CD4-positive, alpha-beta T cell treated with Interleukin-1 beta for 1 hour (primary cell): ENCODE results near the gene ESPN.
A peak's percentile ranks its signal among the peaks of the same experiment; 100 is the strongest.

ENCODE experiments used
- DNase-seq, 2 donors: peaks; one replicate each; pipeline ENCODE4 v3.0.0-alpha.2; 2020 to 2022

Gene ESPN

DNA sequence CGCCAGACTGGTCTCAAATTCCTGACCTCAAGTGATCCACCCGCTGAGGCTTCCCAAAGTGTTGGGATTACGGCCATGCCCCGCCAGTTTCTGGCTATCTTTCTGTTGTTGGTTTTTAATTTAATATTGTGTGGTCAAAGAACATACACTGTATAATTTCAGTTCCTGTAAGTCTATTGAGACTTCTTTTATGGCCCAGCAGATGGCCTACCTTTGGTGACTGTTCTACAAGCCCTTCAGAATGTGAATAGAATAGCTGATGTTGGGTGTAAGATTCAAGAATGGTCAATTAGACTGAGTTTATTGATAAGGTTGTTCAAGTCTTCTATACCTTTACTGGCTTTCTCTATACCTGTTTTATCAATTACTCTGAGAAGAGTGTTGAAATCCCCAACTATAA is 15.5 kb upstream of the ESPN start:
- no peak for DNase-seq

DNA sequence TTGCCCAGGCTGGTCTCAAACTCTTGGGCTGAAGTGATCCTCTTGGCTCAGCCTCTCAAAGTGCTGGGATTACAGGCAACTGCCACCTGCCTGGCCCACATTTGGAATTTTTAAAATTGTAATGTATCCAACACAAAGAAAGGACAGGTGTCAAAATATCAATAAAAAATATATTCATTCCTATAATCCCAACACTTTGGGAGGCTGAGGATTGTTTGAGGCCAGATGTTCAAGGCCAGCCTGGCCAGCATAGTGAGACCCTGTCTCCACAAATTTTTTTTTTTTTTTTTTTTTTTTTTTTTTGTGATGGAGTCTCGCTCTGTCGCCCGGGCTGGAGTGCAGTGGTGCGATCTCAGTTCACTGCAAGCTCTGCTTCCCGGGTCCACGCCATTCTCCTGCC is 14.8 kb upstream of the ESPN start:
- no peak for DNase-seq

DNA sequence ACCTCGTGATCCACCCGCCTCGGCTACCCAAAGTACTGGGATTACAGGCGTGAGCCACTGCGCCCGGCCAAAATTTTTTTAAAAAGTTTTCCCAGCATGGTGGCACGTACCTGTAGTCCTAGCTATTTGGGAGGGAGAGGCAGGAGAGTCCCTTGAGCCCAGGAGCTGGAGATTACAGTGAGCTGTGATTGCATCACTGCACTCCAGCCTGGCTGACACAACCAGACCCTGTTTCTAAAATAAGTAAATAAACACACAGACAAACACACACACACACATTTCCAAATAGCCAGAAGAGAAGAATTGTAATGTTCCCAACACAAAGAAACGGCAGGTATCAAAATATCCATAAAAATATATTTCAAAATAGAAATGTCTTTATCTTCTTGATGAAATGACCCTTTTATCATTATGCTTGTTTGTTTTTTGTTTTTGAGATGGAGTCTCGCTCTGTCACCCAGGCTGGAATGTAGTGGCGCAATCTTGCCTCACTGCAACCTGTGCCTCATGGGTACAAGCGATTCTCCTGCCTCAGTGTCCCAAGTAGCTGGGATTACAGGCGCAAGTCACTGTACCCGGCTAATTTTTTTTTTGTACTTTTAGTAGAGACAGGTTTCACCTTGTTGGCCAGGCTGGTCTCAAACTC is 14.2 kb upstream of the ESPN start:
- DNase-seq: no peak

DNA sequence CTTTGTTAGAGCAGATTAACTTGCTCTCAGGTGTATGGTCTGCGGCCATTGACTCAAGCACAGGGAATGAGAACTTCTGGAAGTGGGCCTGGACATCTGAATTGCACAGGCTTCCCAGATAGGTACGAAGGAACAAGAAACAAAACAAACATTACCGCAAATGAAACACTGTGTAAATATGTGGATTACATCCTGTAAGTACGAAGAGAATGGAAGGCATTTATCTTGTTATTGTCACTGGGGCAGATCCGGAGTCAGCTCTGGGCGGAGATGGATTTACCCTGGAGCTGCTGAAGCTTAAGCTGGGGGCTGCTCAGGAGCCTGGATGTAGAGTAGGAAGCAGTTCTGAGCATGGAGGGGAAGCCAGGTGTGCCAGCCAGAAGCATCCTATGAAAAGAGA is 11.7 kb upstream of the ESPN start:
- no peak for DNase-seq

DNA sequence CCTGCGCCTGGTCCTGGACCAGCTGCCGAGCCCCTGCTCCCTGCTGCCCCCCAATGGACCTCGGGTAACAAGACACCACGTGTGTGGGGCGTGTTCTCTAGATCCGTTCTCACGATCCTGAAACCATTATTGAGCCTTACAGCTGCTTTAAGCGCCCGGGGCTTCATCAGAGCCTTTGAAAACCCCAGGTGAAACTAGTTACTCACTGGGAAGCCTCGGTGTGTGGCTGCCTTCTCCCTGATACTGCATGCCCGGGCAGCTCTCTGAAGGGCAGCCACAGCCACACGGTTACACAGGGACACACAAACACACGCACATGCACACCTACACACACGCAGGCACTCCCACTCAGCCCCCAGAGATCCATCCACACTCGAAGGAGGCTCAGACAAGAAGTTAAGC is 10.1 kb upstream of the ESPN start:
- DNase-seq: peak in 1 of 2 donors; percentile 35

DNA sequence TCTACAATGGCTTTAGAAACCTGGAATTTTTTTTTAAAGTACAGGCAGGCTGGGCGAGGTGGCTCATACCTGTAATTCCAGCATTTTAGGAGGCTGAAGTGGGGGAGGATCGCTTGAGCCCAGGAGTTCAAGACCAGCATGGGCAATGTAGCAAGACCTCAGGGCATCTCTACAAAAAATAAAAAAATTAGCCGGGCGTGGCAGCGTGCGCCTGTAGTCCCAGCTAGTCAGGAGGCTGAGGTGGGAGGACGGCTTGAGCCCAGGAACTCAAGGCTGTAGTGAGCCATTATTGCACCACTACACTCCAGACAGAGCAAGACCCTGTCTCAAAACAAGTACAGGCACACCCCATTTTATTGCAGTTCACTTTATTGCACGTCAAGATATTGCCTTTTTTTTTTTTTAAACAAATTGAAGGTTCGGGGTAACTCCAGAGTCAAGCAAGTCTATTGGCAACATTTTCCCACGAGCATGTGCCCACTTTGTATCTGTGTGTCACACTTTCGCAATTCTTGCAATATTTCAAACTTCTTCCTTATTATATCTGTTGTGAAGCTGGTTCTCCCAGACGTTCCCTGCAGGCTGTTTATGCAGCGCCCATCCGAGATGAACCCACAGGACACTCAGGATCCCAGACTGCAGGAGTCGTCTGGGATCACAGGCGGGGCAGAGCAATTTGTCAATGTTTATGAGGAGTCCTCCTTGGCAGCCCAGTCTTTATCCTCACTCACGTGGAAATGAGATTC is 9.5 kb upstream of the ESPN start:
- DNase-seq: no peak

DNA sequence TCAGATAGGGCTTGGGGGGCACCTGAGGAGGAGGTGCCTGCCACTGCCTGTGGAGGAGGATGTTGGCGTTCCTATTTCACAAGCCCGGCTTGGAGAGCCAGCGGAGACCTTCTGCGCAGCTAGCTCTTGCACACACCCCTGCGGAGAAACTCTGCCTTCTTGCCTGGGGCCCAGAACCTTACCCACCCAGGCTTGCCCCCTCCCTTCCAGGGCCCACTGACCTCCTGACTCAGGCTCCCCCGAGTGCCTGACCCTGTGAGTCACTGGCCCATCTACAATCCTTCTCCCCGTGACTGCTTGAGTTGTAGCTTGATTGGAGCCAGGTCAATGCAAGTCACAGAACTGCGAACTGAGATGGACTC is 8.3 kb upstream of the ESPN start:
- DNase-seq: no peak

DNA sequence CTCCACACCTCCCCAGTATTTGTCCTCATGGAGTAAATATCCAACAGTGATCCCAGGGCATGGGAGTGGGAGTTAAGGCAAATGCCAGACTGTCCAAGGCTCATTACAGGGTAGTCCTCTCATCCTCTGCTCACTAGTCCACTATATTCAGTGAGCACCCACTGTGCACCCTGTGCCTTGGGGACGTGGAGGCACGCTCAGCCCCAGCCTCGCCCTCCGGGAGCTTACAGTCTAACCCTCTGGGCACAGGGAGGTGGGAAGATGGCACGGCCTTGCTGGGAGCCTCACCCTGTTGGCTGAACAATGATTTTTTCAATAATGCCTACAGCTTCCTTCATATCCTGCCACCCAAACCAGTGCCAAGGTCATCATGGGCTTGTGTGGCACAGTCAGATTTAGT is 7.7 kb upstream of the ESPN start:
- no peak for DNase-seq

DNA sequence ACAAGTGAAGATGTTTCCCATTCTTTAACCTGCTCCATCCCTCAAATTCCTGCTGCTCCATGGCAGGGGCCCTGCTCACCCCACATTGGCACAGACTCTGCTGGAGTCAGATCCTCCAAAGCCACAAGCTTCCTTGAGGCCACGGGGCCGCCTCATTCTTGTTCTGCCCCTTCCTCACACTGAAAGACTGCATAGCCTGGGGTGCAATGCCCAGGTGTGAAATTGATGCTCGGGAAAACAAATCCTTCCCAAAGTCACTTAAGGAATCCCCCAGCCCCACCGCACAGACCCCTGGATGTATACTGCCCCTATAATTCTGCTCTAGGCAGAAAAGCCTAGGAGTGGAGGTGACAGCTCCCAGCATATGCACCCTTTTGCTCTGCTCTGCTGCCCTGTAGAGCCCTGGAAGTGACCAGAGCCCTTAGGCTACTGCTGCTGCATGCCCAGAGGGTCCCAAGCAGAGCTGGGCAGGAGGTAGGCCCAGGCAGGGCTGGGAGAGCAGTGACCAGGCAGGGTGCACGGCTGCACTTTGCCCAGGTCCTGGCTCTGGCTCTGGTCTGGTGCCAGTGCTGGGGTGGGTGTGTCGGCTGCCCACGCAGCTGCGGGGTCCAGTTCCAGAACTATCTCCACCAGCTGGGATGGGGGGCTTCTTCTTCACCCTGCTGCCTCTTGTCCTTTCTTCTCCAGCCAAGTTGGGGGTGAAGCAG is 6.5 kb upstream of the ESPN start:
- DNase-seq: no peak

DNA sequence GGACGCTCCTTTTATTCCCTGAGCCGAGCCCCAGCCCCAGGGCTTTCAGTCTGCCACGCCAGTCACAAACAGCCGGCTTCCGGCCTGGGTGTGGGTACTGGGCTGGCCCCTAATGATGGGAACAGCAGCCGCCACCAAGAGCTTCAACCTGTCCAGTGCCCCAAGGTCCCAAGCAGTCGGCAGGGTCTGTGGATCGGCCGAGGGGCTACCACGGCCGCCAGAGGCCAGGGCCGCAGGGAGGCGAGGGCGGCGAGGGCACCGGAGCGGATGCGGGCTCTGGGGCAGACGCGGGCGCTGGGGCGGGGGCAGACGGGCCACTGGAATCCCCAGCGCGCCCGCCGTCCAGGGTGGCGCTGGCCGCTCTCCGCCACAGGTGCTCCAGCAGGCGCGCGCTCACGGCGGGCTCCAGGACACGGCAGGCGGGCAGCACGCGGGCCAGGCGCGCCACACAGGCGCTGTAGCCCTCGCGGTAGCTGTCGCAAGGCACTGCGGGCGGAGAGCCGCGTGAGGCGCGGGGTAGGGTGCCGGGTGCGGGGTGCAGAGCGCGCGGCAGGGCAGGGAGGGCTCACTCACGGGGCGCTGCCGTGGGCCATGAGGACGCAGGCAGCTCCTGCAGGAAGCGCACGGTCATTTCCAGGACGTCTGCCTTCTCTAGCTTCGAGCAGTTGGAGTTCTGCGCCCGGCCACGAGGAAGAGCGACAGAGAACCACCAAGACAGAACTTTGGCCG is 5.7 kb upstream of the ESPN start:
- no peak for DNase-seq

DNA sequence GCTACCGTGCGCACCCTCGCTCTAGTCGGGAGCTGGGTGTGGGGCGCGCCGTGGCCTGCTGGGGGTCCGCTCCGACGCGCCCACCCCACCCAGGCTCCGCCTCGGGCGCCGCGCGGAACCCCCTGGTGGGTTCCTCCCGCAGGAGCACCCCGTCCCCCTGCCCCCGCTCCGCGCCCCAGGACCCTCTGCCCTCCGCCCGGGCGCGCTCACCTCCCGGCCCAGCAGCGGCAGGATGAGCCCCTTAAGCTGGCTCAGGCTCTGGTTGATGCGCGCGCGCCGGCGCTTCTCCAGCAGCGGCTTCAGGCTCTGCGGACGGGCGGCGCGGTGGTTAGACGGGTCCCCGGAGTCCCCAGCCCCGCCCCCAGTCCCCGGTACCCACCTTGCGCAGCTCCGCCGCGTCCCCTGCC is 5.2 kb upstream of the ESPN start:
- no peak for DNase-seq

DNA sequence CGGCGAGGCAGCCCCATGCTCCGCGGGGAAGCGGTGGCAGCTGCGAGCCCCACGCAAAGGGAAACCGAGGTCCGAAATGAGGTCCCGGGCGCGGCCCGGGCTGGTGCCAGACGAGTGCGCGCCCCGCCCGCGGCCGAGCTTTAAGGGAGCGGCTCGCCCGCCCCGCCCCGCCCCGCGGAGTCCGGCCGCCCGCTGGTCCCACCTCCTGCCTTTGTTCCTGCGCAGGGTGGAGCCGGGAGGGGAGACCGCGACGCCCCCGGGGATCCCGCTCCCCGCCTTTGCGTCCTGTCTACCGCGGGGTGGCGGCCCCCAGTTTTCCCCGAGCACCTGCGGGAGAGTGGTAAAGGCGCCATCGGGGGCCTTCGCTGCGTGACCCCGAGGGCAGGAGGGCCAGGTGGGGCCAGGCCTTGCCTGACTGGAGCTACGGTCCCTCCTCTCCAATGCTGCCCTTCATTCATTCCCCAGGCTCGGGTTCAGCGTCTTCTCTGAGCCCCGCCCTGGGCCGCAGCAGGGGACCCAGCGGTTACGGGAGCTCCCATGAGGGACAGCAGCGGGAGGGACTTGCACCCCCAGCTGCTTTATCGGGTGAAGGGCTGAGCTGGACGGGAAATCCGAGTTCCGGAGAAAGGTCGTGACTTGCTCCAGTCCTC is 4.6 kb upstream of the ESPN start, which contains the start of gene HES2:
Gene HES2, minus strand, starts transcription at position 116 of the 650 bp plus-strand sequence. Its CDS starts 99 bp downstream, at position 17.
- no peak for DNase-seq

DNA sequence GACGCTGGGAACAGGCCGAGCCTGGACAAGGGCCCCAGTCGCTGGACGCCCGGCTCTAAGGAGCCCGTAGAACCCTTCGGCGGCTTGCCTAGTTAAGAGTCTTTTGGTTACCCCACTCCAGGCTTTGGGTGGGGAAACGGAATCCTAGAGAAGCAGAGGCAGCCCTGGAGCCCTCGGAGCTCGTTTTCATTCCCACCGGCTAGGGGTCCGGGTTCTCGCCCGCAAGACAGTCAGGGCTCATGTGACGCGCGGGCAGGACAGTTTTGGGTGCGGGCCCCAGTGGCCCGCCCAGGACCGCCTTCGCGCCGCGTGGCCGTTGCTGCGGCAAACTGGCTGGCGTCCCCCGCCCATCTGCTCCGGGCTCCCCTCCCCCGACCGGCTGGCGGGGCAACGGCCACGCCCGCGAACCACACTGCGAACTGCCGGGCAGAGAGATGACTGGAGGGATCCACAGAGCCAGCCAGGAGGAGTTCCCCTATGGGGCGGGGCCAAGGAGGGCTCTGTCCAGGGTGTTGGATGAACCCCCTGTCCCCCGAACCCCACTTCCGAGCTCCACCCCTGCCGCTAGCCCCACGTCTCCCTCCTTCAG is 4.0 kb upstream of the ESPN start:
- DNase-seq: no peak

DNA sequence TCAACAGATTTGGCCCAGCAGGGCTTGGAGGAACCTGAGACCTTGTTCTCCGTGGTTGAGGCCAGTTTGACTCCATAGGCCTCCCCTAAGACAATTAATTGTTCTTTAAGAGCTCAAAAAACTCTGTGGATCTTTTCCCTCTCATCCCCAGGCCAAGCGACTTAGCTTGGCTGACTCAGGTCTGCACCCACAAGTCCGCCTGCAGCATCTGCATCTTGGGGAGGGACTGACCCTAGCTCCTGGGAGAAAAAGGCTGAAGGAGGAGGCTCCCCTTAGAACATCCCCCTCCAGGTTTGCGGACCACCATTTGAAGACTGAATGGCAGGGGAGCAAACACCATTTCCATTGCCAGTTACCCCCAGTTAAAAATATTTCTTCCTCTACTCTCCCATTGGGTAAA is 3.3 kb upstream of the ESPN start:
- DNase-seq: no peak

DNA sequence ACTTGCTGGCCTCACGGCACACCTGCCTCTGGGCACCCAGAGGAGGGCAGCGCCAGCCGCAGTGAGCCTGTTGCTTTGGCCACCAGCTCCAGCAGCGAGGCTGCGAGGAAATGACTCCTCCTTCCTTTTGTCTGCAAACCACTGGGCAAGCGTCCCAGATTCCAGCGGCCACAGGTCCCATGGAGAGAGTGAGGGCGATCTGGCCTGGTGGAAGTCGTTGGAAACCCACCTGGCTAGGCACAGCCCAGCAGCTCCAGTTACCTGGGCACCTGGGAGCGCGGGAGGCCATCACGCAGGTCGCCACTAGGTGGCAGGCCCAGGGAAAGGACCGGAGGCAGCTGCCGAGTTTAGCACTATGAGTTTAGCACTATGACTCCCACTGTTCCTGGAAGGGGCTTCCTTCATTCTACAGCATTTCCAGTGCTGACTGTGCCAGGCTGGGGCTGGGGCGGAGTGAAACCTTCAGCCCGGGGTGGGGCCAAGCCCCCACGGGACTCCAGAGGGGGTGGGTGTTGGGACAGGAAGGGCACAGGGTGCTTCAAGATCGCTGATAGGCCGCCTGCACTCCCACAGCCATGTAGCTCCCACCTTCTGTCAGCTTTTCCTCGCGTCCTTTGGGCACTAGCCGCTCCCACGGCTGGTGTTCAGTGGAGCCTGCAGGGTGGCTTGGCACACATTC is 1.1 kb upstream of the ESPN start:
- peak; percentile 58 to 75 for DNase-seq

DNA sequence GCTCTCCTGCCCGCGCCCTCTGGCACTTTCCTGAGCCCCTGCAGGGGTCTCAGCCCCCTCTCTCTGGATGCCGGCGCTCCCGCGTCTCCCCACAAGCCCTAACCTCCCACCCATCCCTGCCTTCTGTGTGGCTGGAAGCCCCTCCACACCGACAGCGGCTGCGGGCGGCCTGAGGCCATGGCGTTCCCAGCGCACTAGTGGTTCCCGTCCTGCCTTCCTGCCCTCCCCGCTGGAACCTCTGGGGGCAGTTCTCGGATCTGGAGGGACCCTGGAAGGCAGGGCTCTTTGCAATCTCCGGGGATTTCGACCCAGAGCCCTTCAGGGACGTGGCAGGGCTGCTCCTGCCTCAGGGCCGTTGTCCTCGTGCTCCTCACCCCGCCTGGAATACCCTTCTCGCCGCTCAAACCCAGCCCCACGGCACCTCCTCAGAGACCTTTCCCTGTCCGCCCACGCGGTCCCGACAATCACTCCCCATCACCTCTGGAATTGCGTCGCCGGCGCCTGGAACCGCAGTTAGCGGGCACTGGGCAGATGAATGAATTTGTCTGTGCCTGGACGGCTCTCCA is 493 bp upstream of the ESPN start:
- DNase-seq: no peak

DNA sequence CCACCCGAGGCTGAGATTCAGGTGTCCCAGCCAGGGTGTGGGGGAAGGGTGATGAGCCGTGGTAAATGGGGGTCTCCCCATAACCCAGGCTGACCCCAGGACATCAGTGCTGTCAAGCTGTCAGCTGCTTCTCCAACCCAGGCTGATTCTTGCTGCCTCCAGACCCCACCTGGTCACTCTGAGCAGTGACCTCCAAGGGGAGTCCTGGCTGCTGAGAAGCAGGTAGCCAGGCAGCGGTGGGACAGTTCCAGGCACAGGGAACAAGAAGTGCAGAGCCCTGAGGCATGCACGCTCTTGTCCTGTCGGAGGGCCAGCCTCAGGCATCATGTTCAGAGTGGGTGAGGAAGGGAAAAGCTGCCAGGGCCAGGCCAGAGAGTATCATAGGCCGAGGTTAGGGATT is 1.1 kb downstream of the ESPN start:
- no peak for DNase-seq

DNA sequence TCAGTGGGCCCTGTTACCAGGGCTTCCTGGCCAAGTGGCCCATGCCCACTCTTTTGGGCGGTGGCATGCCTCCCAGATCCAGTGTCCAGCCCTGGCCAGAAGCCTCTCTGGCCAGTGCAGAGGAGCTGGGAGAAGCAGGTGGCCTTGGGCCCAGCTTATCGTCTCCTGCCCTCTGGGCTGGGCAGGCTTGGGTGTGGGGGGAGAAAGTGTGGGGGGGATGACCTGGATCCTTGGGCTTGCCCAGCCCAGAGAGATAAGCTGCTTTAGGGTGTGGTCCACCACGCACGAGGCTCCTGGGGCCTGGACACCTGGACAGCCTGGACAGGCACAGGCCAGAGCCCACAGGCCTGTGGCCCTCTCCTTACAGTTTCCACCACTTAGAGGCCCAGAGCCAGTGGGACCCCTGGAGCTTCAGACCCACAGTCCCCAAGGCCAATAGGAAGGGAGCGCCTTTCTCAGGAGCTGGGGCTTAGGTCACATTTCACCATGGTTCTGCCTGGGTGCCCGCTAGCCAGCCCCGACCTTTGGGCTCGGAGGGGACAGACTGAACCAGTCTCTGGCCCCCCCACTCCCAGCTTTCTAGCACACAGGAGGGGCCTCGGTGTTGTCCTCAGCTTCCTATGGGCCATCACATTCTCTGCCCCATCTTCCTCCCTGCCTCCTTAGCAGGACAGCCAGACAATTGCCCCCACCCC is 1.8 kb downstream of the ESPN start:
- no peak for DNase-seq

DNA sequence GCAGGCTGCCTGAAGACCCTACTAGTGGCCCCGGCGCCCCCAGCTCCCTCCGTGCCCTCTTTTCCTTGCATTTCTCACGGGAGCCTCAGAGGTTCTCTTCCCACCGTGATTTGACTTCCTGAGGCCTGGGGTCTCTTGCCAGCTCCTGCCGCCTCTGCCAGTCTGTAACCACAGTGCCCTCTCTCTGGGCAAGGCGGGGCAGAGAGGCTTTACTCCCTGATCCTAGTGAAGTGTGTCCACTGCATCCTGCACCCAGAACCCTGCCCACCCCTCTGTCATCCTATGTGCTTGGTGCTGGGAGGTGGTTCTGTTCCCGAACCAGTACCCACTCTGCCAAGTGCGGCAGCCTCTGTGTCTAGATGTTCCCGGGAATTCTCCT is 2.4 kb downstream of the ESPN start:
- no peak for DNase-seq

DNA sequence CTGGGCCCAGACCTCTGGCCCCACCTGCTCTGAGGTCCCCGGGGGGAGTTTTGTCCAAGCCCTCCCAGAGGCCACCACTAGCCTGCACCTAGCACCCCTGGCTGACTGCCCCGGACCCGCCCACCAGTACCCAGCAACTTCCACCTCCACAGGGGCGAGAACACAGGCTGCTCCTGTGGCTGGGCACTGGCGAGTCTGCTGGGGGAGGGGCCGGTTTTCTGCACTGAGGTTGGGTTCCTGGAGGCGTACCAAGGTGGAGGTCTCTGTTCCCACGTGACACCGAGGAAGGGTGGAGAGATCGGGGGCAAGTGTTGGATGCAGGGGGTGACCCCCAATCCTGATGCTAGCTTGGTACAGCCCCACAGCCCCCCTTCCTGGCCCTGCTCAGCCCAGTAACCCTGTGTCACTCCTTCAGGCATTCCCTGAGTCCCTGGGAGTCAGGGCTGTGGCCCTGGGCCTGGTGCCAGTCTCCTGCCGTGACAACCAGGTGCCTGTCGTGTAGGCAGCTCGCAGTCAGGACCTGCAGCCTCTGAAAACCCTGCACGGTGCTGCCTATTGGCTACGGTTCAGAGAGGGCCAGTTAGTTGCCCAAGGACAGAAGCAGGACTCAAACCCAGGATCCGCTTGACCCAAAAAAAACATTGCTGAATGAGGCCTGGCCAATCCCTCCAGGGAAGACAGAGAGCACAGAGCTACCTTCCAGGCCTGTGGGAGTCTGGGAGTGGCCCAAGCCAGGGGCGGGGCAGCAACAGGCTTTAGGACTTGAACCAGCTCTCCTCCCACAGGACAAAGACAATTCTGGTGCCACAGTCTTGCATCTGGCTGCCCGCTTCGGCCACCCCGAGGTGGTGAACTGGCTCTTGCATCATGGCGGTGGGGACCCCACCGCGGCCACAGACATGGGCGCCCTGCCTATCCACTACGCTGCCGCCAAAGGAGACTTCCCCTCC is 3.1 kb downstream of the ESPN start:
- no peak for DNase-seq
